HL-60/S4 (cell line): ENCODE results near the gene IPO5.

Experiments
- in situ Hi-C: fragments of 300-500 bp; cut with MboI; formaldehyde crosslinking; loops from 2 replicates; pipeline ENCODE4 v1.14.3; 2022; ENCODE audit warnings: low sequenced_read_pairs

IPO5 gene

DNA sequence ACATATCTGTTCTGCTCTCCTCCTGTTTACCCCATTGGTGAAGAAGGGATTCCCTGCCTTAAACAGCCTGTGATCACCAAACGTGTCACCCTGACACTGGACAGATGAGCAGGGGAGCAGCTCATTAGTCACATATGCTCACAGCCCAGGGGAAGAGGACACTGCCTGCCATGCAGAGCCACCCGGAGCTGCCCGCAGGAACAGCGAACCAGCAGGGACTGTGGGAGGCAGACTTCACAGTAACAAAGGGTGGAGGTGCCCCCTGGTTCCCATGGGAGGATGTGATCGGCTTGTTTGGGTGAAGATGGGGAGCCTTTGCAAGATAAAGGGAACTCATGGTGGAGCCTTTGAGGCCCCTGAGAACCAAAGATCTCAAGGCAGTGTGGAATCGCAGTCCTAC lies 100.8 kb downstream of the IPO5 start:
- in situ Hi-C loops, result no loop called here

GRCh38 chr13:98055623-98056022 lies 102.1 kb downstream of the IPO5 start:
- in situ Hi-C loops, result no loop called here

- in situ Hi-C loops, result no loop called here
These were observed 103.5 kb downstream of the IPO5 start for GRCh38 chr13:98056839-98057410.

GRCh38 chr13:98059276-98059675 lies 105.8 kb downstream of the IPO5 start:
- in situ Hi-C loops, result no loop called here

GRCh38 chr13:98060282-98060681 lies 106.8 kb downstream of the IPO5 start:
- in situ Hi-C loops, result no loop called here

GRCh38 chr13:98065468-98065867 lies 112.0 kb downstream of the IPO5 start:
- in situ Hi-C loops, result no loop called here

DNA sequence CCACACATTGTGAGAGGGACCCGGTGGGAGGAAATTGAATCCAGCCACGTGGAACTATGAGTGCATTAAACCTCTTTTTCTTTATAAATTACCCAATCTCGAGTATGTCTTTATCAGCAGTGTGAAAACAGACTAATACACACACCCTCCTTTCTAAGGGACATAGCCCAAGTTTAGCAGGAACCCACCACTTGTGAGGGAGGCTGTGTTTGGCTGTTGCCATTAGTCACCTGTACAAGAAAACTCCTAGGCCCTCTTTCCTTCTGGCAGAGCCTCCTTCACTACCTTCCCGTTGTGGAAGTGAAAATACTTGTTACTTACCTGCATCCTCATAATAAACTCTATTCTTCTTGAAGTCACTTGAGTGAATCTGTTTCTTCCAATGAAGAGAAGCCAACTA lies 113.2 kb downstream of the IPO5 start:
- in situ Hi-C loops, result no loop called here

- in situ Hi-C loops, result no loop called here
These were observed 115.0 kb downstream of the IPO5 start for GRCh38 chr13:98068521-98068920.

GRCh38 chr13:98069985-98070384 lies 116.5 kb downstream of the IPO5 start:
- in situ Hi-C loops, result no loop called here

GRCh38 chr13:98071316-98071715 lies 117.8 kb downstream of the IPO5 start:
- in situ Hi-C loops, result no loop called here

DNA sequence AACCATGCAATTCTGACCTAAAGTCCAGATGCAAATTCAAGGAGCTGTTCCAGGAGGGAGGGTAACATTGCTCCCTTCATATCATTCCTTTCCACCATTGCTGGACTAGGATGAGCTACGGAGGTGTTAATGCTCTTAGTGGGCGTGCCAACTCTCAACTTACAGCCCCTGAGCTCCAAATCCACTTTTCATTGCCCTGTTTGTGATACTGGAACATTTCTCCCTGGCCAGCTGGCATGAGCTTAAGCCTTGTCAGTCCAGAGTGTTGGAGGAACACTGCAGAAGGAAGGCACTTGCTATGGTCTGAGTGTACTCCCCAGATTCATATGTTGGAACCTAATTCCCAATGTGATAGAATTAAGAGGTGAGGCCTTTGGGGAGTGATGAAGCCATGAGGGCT lies 119.0 kb downstream of the IPO5 start:
- in situ Hi-C loops, result no loop called here
